ENCODE data around the gene CLEC10A.

Gene CLEC10A

GRCh38 chr17:7035591-7036368 is 44.3 kb downstream of the CLEC10A start, which contains the start of gene SLC16A13:
SLC16A13 (plus strand) TSS chr17:7036015; CDS start chr17:7036383, 368 bp downstream.
- peak; percentile 67 for DNase-seq

- DNase-seq: no peak
These were observed 45.0 kb downstream of the CLEC10A start for GRCh38 chr17:7034955-7035590.

- no peak for DNase-seq
These were observed 50.4 kb downstream of the CLEC10A start for GRCh38 chr17:7029659-7030058.

GRCh38 chr17:7029096-7029495 is 51.0 kb downstream of the CLEC10A start:
- no peak for DNase-seq

- no peak for DNase-seq
These were observed 52.7 kb downstream of the CLEC10A start for GRCh38 chr17:7027335-7027734.

GRCh38 chr17:7026471-7027115 is 53.5 kb downstream of the CLEC10A start:
- no peak for DNase-seq

GRCh38 chr17:7025245-7025644 is 54.8 kb downstream of the CLEC10A start:
- no peak for DNase-seq

All from NCI-H187 treated with DMSO at 0.1 percent for 48 hours (cell line).